ENCODE results near the gene OSBPL2.

Gene OSBPL2

DNA sequence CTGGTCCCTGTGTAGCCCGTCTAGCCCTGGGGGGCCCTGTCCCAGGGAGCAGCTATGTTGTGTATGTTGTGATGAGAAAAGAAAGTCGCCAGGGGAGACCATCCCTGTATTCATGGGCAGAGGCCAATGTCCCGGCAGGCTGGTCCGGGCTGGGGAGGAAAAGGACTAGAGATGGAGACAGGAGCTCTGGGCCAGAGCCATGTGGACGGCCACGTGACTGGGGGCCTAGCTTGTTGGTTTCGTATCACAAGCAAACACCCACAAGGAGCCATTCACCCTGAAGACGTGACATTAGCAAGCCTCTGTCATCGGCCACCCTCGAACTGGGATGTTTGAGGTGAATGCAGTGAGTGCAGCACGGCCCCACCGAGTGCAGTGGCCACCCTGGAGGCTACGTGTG, 15.3 kb upstream of the OSBPL2 start:
- DNase-seq: no peak

DNA sequence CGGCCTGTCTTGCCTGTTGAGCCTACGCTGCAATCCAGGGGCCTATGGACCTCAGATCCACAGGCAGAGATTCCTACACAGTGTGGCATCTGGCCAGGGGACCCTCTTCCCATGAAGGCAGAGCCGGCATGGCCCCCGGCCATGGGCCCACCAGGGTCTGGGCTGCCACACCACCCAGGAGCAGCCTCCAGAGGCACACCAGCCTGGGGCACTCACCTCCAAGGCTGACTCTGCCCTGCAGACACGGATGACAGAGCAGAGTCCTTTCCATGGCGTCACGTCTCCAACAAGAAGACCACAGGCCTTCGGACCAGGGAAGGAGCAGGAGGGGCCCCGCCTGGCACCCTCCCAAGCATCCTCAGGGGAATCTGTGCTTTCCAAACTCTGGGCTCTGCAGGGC, 14.8 kb upstream of the OSBPL2 start:
- no peak for DNase-seq

DNA sequence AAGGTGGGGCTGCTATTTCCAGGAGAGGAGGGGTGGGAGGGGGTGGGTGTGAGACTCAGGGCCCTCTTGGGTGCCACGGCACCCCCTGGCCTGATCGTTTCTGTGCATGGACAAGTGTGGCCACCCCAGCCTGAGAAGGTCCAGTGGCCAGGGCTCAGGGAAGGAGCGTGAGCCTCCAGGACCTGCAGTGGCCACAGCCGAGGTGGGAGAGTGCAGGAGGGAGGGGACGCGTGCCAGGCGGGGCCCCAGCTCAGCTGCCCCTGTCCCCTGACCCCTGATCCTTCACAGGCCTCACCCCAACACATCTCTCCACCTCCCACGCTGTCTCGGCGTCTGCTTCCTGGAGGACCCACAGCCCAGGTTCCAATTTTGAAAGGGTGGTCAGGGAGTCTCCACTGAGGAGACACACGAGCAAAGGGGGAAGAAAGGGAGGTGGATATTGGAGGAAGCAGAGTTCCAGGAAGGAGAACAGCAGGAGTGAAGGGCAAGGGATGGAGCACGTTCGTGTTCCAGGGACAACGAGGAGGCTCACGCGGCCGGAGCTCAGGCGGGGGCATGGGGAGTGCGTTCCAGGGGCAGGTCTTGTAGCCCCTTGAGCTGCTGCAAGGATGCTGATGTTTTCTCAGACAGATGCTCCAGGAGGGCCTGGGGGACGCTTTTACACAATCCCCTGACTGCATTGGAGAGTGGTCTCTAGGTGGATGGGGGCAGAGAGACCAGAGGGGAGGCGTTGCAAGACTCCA, 14.0 kb upstream of the OSBPL2 start:
- DNase-seq: no peak

DNA sequence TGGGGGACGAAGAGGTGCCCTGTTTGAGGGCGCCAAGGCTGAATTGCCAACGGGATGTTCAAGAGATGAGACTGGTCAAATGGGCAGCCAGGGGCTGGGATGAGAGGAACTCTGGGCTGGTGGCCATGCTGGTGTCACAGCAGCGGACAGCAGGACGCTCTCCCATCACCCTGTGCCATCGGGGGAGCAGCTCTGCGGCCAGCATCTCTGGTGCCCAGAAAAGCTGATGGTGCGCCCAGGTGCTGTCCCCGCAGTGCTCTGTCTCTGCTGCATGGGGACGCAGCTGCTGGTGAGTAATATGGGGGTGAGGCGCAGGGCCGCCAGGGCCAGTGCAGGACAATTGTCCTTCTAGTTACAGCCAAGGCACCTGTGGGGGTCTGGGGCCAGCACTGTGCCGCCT, 13.3 kb upstream of the OSBPL2 start:
- no peak for DNase-seq

DNA sequence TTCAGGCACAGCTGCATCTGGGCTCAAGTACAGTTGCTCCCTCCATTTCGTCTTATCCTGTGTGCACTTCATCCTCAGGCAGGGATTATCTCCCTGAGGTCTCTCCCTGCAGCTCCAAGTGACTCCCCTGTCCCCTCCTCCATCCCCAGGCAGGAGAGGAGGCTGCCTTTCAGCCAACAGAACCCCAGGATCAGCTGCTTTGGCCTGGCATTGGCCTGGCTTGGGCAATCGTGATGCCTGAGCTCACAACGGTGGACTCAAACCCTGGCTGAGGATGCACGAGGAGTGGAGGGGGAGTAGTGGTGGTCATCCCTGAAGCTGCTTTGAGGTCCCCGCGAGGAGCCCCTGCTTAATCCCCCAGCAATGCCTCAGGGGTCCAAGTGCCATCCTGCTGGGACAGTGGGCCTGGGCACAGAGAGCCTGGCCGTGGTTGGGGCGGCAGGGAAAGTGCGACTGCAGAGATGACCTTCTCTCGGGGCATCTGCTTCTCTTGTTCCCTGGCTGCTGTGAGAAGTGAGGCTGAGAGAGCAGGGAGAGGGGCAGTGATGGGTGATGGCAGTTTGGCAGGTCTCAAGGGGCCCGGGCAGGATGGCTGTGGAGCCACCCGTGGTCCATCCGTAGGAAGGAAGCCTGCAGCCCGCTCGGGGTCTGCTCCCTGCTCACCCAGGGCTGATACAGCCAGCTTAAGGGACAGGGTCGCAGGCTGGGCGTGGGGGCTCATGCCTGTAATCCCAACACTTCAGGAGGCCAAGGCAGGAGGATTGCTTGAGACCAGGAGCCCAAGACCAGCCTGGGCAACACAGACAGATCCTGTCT, 12.3 kb upstream of the OSBPL2 start:
- no peak for DNase-seq

DNA sequence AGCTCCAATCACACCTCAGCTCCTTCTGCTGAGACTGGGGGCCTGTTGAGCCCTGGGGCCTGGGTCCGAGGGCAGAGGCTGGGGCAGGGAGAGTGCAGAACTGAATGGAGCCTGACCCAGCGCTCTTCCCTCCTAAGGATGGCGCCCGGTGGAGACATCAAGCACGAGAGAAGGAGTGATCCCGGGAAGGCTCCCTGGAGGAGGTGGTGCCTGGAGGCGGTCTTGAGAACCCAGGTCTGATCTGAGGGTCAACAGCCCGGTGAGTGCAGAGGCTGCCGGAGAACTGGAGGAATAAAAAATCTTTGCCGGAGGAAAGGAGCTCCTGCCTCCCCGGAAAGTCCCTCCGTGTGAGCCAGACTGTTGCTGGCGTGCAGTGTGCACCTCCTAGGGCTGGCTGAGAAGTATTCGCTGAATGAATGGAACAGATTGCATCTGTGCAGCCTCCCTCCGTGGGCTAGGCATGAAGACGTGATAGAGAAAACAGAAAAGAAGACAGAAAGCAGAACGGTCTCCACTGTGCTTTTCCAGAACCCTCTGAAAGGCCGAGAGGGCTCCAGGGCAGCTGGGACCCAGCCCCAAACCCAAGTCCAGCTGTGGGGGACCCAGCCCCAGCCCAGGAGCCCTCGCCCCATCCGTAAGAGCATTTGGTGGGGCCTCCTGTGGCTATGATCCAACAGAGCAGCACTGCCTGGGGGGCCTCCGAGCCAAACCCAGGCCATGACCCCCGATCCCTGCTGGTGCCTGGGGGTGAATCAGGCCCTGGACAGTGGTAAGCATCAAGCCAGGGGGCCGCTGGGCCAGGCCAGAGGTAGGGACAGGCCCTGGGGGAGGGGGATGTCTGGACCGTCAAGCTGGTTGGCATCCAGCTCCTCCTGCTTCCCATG, 11.4 kb upstream of the OSBPL2 start:
- no peak for DNase-seq

DNA sequence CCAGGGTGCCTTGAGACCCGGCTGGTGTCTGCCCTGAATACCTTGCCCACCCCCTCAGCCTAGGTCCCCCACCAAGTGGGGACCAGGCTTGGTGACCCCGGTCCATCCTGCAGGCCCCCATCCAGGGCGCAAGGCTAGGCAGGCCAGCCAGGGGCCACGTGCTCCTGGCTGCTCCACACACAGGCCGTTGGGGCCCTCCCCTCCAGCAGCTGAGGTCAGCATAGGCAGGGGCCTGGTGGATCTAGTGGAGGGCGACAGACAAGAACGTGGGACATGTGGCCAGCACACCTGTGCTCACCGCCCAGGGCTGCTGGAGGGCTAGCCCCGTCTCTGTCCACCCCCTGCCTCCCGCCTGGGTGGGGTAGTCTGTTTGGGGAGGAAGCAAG, 10.7 kb upstream of the OSBPL2 start:
- DNase-seq: no peak

DNA sequence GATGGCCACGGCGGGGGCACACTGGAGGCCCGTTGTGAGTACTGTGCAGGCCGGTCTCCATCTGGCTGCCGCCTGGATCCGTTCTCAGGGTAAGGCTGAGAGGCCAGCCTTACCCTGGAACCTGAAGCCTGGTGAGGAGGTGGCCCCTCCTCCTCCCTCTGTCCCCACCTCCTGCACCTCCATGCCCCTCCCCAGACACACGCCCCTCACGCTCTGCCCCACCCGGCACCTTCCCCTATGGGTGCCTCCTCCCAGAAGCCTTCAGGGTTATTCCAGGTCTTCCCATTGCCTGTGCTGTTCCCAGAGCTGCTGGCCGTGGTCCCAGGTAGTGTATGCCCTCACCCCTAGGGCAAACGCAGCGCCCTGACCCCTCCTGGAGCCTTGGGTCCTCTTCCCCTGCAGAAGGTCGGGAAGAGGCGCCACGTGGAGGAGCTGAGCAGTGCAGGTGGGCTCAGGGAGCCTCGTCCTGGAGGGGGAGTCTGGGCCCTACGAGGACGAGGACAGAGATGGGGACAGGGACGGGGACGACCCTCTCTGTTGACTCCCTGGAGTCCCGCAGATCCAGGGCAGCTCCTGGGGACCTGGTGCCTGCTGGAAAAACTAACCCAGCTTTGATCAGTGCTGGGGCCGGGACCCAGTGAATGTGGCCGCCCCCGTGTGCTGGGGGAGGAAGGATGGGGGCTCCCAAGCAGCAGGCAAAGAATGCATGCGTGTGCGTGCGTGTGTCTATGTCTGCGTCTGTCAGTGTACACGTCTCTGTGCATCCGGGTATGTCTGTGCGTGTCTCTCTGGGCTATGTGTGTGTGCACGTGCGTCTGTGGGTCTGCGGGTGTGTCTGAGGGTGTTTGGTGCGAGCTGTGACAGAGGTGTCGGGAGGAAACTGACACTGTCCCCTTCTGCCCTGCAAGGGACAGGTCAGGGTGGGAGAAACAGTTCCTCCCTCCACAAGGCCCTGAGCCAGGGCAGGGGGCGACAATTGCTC, 10.1 kb upstream of the OSBPL2 start:
- DNase-seq: no peak

DNA sequence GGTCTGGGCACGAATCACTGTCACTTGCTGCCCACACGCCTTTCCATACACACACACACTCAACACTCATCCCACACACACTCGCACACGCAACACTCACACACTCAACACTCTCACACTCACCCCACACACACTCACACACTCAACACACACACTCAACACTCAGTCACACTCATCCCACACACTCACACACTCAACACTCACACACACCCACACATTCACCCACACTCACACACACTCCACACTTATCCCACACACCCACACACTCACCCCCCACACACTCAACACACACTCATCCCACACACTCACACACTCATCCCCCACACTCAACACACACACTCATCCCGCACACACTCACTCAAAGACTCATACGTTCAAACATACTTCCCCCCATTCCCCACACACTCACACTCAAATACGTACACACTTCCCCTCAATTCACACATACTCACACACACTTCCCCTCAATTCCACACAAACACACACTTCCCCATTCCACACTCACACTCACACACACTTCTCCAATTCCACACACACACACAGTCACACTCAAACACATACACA, 9.3 kb upstream of the OSBPL2 start:
- DNase-seq: no peak

DNA sequence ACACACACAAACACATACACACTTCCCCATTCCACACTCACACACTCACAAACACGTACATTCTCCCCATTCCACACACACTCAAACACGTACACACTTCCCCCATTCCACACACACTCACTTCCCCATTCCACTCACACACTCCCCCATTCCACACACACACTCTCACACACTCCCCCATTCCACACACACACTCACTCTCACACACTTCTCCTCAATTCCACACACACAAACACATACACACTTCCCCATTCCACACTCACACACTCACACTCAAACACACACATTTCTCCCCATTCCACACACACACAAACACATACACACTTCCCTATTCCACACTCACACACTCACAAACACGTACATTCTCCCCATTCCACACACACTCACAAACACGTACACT, 8.7 kb upstream of the OSBPL2 start:
- DNase-seq: no peak

DNA sequence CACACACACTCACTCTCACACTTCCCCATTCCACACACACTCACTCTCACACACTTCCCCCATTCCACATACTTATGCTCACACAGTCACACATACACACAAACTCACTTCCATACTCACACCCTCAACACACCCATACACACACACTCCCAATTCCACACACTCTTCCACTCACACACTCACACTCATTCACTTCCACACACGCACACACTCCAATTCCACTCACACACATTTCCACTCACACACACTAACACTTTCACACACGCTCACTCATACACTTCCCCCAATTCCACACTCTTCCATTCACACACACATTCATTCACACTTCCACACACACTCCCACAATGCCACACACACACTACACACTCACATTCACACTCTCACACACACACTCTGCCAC, 8.0 kb upstream of the OSBPL2 start:
- DNase-seq: no peak

DNA sequence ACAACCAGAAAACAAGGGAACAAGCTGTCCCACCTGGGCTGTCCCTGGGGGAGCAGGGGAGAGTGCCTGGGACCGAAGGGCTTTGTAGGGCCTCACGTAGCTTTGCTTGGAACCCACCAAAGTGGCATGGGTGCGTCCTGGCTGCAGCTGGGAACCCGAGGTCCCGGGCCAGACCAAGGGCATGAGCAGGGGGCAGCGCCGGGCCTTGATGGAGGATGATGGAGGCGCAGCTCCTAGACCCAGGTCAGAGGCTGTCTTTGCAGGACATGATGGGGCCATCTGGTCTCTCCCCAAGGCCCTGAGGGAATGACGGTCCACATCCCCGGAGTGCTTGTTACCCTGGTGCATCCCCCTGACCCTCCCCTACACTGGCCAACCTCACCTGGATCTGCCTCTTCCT, 7.6 kb upstream of the OSBPL2 start:
- no peak for DNase-seq

DNA sequence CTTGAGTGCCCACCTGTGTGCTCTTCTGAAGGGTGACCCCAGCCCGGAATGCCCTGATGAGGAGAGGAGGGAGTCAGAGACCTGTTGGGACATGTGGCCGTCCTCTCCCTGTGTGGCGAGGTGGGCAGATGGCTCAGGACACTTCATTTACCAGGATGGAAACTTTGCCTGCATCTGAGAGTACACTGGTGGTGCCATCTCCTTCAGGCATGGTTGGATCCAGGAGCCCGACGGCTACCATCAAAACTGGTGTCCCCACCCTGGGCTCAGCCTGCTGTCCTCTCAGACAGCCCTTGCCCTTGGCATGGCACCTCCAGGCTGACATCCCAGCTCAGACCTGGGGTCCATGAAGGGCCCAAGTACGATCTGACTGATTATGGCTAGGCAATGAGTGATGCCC, 7.0 kb upstream of the OSBPL2 start:
- DNase-seq: no peak

DNA sequence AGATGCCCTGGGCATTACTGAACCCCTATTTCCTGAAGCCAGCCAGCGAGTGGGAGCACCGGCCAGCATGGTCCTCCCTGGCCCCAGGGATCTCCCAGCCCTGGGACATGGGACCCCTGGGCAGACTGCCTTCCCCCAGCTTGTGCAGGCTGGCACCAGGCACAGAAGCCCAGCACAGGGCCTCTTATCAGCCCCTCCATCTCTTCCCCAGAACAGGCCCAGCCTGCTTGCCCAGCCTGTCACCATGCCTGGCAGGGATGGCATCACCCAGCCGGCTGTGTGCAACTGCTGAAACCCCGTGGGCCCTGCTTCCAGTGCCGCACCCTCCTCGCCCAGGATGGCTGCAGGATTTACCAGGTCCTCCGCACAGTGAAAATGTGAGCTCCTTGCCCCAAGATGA, 6.1 kb upstream of the OSBPL2 start:
- no peak for DNase-seq

DNA sequence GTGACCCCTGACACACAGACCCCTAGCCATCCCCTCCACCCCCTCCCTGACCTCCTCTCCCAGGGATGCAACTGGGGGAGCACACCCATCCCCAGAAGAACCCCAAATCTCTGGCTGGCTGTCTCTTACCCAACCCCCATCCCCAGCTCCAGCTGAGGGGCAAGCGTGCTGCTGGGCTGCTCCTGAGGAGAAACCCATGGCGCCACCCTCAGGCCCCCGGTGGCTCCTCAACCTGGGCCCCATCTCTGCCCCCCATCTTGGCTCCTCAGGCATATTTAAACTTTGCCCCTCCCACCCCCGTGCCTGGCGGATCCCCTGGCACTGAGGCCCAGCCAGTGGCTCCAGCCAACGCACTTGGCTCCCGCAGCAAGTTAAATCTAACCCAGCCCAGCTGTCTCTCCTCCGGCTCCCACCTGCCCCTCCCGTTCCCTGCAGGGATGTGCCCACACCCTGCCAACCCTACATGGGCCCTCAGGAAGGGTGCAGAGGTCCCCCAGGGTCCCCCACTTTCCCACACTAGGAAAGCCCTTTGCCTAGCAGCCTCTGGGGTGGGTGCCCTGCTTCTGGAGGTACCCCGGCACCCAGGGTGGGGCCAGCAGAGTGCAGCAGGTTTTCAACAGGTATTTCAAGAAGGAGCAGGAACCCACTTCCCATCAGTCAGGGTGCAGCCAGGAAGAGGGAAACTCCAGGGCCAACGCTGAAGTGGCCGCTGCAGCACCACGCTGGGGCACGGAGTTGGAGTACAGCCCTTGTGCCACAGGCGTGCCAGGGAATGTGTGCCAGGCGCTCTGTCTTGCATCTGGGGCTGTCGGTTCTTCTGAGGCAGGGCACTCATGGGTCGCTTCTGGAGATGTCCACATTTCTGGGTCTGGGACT, 5.3 kb upstream of the OSBPL2 start:
- no peak for DNase-seq

DNA sequence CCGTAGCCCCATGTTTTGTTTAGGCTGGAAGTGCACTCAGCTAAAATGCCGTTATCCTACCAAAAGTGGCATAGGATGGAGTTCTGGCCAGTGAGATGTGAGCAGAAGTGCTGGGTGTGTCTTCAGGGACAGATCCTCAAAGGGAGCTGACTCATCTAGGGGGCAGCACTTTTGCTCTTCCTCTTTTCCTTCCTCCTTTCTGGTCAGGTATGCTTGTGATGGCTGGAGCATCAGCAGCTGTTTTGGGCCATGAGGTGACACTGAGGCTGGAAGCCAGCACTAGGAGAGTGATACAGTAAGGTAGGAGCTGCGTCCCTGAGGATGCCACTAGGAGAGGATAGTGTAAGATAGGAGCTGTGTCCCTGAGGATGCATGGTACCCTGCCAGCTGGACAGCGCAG, 4.6 kb upstream of the OSBPL2 start:
- DNase-seq: no peak

DNA sequence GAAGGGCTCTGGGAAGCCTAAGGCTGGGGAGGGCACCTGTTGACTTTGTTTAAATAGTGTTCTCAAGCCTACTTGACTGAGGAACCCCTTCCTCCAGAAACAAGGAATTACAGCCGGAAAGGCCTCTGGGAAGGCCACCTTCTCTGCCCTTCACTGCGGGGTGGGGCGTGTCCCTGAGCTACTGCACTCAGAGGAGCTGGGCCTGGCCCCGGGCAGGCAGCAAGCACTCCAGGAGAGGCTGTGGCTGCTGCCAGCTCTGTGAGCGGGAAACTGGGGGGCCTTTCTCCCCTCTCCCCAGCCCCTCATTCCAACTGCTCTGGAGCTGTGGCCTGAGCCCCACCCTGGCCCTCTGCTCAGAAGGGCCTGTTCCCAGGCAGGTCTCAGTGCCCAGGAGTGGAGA, 4.0 kb upstream of the OSBPL2 start:
- no peak for DNase-seq

DNA sequence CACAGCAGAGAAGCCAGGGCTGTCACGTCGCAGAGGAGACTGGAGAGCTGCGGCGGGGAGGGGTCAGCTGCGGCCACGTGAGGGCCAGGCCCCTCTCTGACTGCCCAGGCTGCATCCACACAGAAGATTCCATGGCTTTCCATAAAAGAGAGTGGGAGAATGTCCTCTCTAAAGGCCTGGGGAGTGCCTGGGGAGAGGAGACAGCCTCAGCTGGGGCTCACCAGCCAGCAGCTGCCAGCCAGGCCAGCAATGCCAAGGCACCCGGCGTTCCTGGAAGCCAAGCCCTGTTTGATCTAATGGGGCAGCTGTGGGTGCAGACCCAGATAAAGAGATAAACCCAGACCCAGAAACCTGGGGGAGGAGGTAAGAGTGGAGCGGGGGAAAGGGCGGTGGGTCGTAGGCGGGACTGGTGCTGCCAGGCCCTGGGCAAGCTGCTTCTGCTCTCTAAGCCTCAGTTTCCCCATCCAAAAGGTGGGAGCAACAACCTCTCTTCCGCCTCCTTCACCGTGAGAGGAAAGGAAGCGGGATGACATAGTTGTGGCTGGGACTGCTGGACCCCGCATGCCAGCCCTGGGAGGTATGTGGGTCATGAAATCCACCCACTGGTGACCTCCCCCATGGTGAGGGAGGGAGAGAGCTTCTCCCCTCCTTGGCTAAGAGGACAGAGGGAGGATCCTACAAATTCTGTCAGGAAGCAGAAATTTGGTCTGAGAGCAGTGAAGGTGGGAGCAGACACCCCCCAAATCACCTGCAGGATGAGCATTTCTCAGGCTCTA, 3.1 kb upstream of the OSBPL2 start:
- no peak for DNase-seq

DNA sequence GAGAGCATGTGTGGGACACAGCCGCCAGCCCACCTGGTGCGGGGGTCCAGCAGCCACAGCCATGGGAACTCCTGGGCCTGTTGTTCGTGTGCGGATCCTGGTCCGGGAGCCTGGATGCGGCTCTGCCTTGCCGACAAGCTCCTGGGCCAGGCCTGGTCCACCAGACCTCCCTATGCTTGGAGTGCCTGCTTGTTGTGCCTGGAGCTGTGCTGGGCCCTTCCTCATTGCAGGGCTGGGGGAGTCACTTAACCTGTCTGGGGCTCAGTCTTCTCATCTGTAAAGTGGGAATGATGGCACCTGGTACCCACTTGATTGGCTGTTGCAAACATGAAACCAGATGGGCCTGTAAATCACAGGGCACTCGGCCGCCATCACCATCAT, 2.6 kb upstream of the OSBPL2 start:
- no peak for DNase-seq

DNA sequence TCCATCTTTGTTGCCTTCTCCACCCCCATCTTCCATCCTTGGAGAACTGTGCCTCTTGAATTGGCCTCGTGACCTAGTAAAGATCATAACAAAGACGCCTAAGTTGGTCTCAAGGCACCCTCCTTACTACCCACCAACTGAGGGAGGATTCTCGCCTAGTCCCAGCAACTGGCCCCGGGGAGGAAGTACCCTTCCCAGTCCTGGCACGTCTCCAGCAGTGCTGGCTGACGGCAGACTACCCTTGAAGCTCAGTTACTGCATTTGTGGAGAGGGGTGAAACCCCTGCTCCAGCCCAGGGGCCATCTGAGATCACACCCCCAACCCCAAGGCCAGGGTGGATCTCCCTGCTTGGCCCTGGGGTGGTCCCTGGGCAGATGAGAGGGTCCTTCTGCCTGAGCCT, 2.1 kb upstream of the OSBPL2 start:
- DNase-seq: no peak

Data from kidney glomerular epithelial cell (primary cell).